Esophagus (tissue), 2 donors: ENCODE data around the gene CKM. TPM values are rescaled to one million over a fixed set of nuclear protein-coding genes. Genes with fewer than 3 reads are reported as not detected.

ENCODE experiments used
- H3K27ac ChIP-seq, 2 donors: one replicate each; pipeline ENCODE4 v1.5.1; 2013; ENCODE audit warnings: low read depth in 2 of 2, mild to moderate bottlenecking in 2 of 2, inconsistent platforms in 1 of 2, low read length in 1 of 2, moderate library complexity in 1 of 2
- H3K27me3 ChIP-seq, 2 donors: one replicate each; pipeline ENCODE4 v1.6.1; 2013; ENCODE audit warnings: low read length in 2 of 2, control low read depth in 1 of 2, mild to moderate bottlenecking in 1 of 2; ENCODE audit not compliant: insufficient read depth in 2 of 2, control insufficient read depth in 1 of 2
- H3K36me3 ChIP-seq, 2 donors: one replicate each; pipeline ENCODE4 v1.6.1; 2013; ENCODE audit warnings: low read length in 1 of 2; ENCODE audit not compliant: control insufficient read depth in 2 of 2, insufficient read depth in 2 of 2
- H3K4me1 ChIP-seq, 2 donors: one replicate each; pipeline ENCODE4 v1.6.1; 2013; ENCODE audit warnings: low read length in 1 of 2; ENCODE audit not compliant: control insufficient read depth in 2 of 2, insufficient read depth in 2 of 2
- H3K4me3 ChIP-seq, 2 donors: one replicate each; pipeline ENCODE4 v1.5.1; 2013; ENCODE audit warnings: low read length in 2 of 2, mild to moderate bottlenecking in 2 of 2, low read depth in 1 of 2, moderate library complexity in 1 of 2
- H3K9me3 ChIP-seq, 2 donors: one replicate each; pipeline ENCODE4 v1.6.1; 2013; ENCODE audit warnings: mild to moderate bottlenecking in 2 of 2, low read depth in 1 of 2, low read length in 1 of 2, moderate library complexity in 1 of 2; ENCODE audit not compliant: control insufficient read depth in 2 of 2, insufficient read depth in 1 of 2
- WGBS, 2 donors: extraction: QIAGEN DNeasy Blood & Tissue Kit; methylation state at CpG; one replicate each; pipeline ENCODE4 v1.1.7; 2013; 5-methylcytosine and 5-hydroxymethylcytosine counted together
- polyA plus RNA-seq, 2 donors: library from polyadenylated mRNA; stranded (reverse); fragments of 200-250 nt; gene quantifications; one replicate each; pipeline ENCODE4 v1.2.3, GENCODE V29; 2013
- donor health status: healthy with polysubstance abuse.
- donor health status: Bipolar disorder and iron deficiency.

Gene CKM
- polyA plus RNA-seq, 2 donors: 0.14 to 0.74 TPM

DNA sequence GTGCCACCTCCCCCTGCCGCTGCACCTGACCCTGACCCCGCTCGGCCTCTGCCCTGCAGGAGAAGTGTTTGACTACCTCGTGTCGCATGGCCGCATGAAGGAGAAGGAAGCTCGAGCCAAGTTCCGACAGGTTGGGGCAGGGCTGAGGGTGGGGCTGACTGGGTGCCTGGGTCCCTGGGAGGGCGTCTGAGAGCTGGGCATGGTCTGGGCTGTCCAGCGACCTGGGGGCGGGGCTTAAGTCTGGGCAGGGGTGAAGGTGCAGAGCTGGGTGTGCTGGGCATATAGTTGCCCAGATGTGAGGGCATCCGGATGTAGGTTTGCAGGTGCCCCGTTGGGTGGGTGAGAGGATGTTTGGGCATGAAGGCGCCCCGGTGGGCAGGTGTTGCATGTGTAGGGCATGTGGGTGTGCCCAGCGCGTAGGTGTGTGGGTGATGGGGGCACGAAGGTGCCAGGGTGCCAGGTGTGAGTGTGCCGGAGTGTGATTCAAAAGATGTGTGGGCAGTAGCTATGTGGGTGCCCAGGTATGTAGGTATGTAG is 57.8 kb downstream of the CKM start:
- Histone ChIP-seq H3K9me3 (no peaks in the 10 kb centered on the region), H3K27ac (no peak overlapping the region), H3K36me3 (peaks cover 3 to 7% of the 10 kb centered on the region in 2 donors), H3K27me3 (no peaks in the 10 kb centered on the region), H3K4me3 (no peak overlapping the region), H3K4me1 (no peaks in the 10 kb centered on the region)
- 76% methylated on average over 19 of the region's 19 CpGs for WGBS, 2 donors

DNA sequence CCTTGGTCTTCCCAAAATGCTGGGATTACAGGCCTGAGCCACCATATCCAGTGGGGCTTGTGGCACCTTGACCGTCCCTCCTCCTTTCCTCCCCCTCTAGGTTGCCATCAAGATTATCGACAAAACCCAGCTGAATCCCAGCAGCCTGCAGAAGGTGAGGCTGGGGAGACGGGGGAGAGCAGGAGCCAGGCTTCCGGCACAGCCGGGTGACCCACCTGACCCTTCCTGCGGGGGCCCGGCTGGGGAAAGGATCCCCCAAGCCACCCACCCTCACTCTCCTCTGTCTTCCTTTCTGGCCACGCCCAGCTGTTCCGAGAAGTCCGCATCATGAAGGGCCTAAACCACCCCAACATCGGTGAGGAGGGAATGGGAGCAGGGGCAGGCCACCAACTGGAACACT is 59.7 kb downstream of the CKM start:
- H3K4me1 ChIP-seq: no peaks in the 10 kb centered on the region
- no peaks in the 10 kb centered on the region for H3K9me3 ChIP-seq
- no peak overlapping the region for H3K4me3 ChIP-seq
- H3K27me3 ChIP-seq: no peaks in the 10 kb centered on the region
- 89 to 92% methylated on average over 11 of the region's 11 CpGs for WGBS, 2 donors
- H3K27ac ChIP-seq: no peak overlapping the region
- peaks cover 3 to 12% of the 10 kb centered on the region in 2 donors for H3K36me3 ChIP-seq

DNA sequence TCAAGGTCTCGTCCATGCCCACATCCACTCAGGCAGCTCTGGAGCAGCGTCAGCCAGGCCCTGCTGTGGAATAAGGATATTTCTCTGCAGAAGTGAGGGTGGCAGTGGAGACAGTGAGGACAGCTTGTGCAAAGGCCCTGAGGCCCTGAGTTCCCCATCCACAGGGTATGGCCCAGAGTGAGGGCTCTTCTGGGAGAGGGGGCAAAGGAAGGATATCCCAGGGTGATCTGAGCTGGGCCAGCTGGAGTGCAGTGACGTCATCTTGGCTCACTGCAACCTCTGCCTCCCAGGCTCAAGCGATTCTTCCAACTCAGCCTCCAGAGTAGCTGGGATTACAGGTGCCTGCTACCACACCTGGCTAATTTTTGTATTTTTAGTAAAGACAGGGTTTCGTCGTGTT is 60.1 kb downstream of the CKM start:
- 89 to 95% methylated on average over 6 of the region's 6 CpGs for WGBS, 2 donors

DNA sequence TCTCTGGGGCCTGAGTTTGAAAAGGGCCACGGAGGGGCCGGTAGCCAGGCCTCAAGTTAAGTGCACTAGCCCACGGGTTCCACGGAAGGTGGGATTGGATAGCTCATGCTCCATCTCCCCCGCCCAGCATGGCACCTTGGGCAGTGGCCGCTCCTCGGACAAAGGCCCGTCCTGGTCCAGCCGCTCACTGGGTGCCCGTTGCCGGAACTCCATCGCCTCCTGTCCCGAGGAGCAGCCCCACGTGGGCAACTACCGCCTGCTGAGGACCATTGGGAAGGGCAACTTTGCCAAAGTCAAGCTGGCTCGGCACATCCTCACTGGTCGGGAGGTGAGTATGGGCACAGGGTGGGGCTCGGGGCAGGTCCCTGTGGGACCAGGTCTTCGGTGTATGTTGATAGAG is 63.8 kb downstream of the CKM start:
- peaks cover 3 to 13% of the 10 kb centered on the region in 2 donors for H3K36me3 ChIP-seq
- no peak overlapping the region for H3K4me3 ChIP-seq
- WGBS, 2 donors: 96 to 97% methylated on average over 16 to 19 of the region's 19 CpGs
- no peak overlapping the region for H3K27ac ChIP-seq
- peaks cover 0 to 6% of the 10 kb centered on the region in 2 donors for H3K4me1 ChIP-seq
- no peaks in the 10 kb centered on the region for H3K27me3 ChIP-seq
- no peaks in the 10 kb centered on the region for H3K9me3 ChIP-seq

More for the DNA sequence above, 60.1 kb downstream of the CKM start:
- Histone ChIP-seq H3K27me3 (no peaks in the 10 kb centered on the region), H3K9me3 (no peaks in the 10 kb centered on the region), H3K4me3 (no peak overlapping the region), H3K36me3 (peaks cover 3 to 12% of the 10 kb centered on the region in 2 donors), H3K4me1 (no peaks in the 10 kb centered on the region), H3K27ac (no peak overlapping the region)

DNA sequence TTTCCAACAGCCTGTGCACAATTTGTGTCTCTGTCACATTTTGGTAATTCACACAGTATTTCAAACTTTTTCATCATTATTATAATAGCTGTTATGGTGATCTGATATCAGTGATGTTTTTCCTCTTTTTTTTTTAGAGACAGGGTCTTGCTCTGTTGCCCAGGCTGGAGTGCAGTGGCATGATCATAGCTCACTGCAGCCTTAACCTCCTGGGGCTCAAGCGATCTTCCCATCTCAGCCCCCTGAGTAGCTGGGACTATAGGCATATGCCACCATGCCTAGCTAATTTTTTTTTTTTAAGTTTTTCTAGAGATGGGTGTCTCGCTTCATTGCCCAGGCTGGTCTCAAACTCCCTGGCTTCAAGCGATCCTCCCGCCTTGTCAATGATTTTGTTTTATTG is 65.8 kb downstream of the CKM start:
- Histone ChIP-seq H3K4me3 (no peak overlapping the region), H3K36me3 (peaks cover 0 to 11% of the 10 kb centered on the region in 2 donors), H3K27ac (no peak overlapping the region), H3K4me1 (peaks cover 0 to 14% of the 10 kb centered on the region in 2 donors), H3K9me3 (no peaks in the 10 kb centered on the region), H3K27me3 (no peaks in the 10 kb centered on the region)
- 96 to 99% methylated on average over 4 of the region's 4 CpGs for WGBS, 2 donors

Other genes with a start within 250 kb of the CKM start
- gene ZNF296, start 246.4 kb downstream of the CKM start, polyA plus RNA-seq: 10 to 100 TPM in 1 of 2 donors, 1 to 10 TPM in 1; 7.6 to 14.5 TPM
- 10 to 100 TPM; 20.7 to 21.3 TPM for gene GEMIN7, start 243.6 kb downstream of the CKM start, polyA plus RNA-seq
- gene PPP1R37, start 229.7 kb downstream of the CKM start, polyA plus RNA-seq: 10 to 100 TPM; 17.5 to 43.1 TPM
- gene NKPD1, start 161.9 kb downstream of the CKM start, polyA plus RNA-seq: 1 to 10 TPM in 1 of 2 donors, under 1 TPM in 1; 0.61 to 1.3 TPM
- gene TRAPPC6A, start 144.6 kb downstream of the CKM start, polyA plus RNA-seq: 10 to 100 TPM; 25.9 to 26.4 TPM
- 1 to 10 TPM; 2.2 to 3.1 TPM for gene BLOC1S3, start 144.1 kb downstream of the CKM start, polyA plus RNA-seq
- 1 to 10 TPM; 1.3 to 1.5 TPM for gene EXOC3L2, start 77.5 kb downstream of the CKM start, polyA plus RNA-seq
- gene MARK4, start 71.6 kb downstream of the CKM start, polyA plus RNA-seq: 10 to 100 TPM; 11.9 to 15.9 TPM
- 10 to 100 TPM; 15.0 to 24.2 TPM for gene KLC3, start 17.9 kb upstream of the CKM start, polyA plus RNA-seq
- gene ERCC2, start 47.7 kb upstream of the CKM start, polyA plus RNA-seq: 1 to 10 TPM; 6.1 to 8.8 TPM
- 100 to 1,000 TPM; 163 to 233 TPM for gene PPP1R13L, start 82.2 kb upstream of the CKM start, polyA plus RNA-seq
- gene POLR1G, start 83.8 kb upstream of the CKM start, polyA plus RNA-seq: 1 to 10 TPM; 6.3 to 6.8 TPM
- gene ERCC1, start 101.0 kb upstream of the CKM start, polyA plus RNA-seq: 10 to 100 TPM; 33.3 to 33.4 TPM
- 10 to 100 TPM in 1 of 2 donors, 1 to 10 TPM in 1; 1.1 to 13.8 TPM for gene FOSB, start 145.1 kb upstream of the CKM start, polyA plus RNA-seq
- 1 to 10 TPM; 2.4 to 5.1 TPM for gene RTN2, start 174.2 kb upstream of the CKM start, polyA plus RNA-seq
- 1 to 10 TPM; 2.3 to 2.5 TPM for gene PPM1N, start 175.6 kb upstream of the CKM start, polyA plus RNA-seq
- gene VASP, start 184.6 kb upstream of the CKM start, polyA plus RNA-seq: 10 to 100 TPM; 35.5 to 36.5 TPM